ENCODE data around the gene HELZ.
"Not testable (repeated sequence)": the region's sequence is repeated elsewhere in the genome, so short reads cannot be mapped to it uniquely, and the experiment has no call there.

The HELZ gene

DNA sequence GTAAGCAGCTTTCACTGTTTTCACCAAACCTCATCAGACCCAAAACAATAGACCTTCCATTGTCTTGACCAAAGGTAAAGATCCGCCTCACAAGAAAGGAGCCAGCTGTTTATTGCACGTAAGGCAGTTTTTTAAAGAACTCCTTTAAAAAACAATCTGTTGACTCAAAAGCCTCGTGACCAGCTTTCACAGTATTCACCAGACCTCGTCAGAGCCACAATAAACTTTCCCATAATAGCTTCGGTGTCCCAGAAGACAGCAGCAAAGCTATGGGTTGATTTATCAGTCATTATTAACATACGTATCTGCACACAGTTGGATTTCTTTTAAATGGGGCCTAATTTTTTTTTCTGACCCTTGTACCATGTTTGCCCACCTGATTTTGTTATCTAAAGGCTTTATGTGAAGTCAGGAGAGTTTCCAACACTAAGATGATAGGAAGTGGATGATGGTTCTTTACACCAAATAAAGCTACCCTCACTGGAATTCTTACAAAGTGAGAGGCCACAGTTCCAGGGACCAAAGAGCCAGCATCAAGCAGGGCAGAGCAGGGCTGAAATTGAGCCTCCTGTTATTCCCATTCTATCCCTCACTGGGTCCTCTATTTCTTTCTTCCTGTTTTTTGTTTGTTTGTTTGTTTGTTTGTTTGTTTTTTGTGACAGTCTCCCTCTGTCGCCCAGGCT is 17.6 kb upstream of the HELZ start:
- peak; percentile 34 for DNase-seq

DNA sequence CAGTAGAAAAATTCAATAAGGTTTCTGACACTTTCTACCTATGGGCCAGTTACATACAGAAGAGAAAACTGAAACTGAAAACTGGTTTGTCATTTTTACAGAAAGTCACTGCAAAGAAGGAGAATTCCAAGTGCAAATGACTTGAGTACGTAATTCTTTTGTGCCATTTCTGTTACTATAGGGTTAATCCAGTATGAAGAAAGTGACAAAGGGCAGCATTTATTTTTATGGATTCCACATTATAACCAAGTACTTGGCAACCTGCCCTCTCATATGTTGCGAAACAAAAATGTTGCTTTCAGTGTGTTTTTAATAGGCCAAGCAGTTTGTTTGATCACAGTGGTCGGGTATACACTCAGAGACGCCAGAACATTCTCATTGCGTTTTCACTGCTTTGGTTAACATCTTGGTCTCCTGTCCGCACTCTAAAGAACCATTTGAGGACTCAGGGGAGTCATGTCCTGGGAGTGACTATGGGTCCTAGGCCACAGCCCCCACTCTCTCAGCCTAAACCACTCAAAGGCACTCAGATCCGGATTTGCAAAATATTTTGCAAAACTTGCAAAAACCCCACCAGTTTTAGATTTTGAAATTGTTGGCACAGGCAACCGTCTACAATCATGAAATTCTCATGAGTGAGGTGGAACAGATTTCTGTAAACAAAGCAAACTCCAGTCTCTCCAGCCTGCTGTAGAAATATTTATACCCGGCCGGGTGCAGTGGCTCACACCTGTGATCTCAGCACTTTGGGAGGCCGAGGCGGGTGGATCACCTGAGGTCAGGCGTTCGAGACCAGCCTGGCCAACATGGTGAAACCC is 15.4 kb upstream of the HELZ start:
- DNase-seq = no peak

DNA sequence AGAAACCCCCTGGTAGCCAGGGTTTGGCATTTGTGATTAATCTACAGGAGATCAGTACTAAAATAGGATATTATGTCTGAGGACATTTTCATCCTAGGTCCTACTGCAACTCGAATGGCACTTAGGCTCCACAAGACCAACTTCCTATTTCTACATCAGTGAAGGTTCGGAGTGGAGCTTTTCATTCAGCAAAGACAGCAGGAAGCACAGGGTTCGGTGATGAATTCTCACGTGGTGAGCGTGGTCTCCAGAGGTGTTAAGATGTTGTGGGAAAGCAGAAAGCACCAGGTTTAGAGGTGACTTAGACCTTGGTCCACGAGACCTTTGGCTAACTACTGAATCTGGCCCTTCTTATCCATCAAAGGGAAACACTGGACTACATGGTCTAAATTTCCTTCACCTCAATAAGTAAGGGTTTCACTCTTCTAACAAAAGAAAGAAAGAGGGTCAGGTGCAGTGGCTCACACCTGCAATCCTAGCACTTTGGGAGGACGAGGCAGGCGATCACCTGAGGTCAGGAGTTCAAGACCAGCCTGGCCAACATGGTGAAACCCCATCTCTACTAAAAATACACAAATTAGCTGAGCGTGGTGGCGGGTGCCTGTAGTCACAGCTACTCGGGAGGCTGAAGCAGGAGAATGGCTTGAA is 13.9 kb upstream of the HELZ start:
- DNase-seq = no peak

DNA sequence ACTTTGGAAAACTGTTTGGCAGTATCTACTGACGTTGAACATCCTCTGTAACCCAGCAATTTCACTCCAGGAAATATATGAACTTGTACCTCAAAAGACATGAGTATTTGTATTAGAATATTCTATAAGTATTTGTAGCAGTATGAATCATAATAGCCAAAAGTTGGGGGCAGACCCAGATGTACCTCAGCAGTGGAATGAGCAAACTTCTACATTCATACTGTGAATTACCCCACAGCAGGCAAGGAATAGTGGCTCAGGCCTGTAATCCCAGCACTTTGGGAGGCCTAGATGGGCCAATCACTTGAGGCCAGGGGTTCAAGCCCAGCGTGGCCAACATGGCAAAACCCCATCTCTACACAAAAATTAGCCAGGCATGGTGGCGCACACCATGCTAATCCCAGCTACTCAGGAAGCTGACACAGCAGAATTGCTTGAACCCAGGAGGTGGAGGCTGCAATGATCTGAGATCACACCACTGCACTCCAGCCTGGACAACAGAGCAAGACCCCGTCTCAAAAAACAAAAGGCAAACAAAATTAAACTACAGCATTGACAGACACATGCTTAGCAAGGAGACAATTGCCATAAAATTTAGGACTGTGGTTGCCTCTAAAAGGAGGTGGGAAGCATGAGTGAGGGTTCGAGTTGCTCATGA is 11.2 kb upstream of the HELZ start:
- no peak for DNase-seq

DNA sequence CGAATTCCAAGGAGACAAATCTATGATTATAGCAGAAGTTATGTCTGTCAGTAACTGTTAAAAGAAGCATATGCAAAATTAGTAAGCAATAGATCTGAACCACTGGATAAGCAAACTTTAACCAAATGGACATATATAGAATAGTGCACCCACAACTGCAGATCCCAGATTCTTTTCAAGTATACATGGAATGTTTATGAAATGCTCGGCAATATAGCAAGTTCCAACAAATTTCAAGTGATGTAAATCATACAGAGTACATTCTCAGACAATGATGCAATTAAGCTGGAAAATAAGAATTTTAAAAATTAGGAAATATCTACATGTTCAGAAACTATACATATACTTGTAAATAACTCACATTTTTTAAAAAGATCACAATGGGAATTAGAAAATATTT is 8.4 kb upstream of the HELZ start:
- no peak for DNase-seq

DNA sequence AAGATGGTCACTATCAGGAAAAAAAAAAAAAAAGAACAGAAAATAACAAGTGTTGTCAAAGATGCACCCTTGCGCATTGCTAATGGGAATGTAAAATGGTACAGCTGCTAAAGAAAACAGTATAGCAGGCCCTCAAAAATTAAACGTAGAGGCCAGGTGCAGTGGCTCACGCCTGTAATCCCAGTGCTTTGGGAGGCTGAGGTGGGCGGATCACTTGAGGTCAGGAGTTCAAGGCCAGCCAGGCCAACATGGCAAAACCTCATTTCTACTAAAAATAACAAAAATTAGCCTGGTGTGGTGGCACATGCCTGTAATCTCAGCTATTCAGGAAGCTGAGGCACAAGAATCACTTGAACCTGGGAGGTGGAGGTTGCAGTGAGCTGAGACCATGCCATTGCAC is 6.6 kb upstream of the HELZ start:
- DNase-seq = not testable (repeated sequence)

DNA sequence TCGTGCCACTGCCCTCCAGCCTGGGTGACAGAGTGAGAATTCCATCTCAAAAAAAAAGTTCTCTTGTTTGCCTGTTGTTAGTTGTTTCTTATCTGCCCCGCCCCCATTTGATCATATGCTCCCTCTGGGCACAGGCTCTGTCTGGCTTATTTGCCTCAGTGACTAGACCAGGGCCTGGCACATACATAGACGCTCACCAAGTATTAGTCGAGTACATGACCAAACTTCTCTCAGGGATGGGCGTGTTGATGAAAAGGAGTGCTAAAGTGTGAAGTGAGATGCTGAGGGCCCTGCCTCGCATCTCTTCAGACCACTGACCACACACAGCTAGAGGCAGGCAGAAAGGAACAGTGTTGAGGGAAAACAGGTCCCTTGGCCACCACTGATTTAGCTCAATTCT is 3.3 kb upstream of the HELZ start:
- no peak for DNase-seq

DNA sequence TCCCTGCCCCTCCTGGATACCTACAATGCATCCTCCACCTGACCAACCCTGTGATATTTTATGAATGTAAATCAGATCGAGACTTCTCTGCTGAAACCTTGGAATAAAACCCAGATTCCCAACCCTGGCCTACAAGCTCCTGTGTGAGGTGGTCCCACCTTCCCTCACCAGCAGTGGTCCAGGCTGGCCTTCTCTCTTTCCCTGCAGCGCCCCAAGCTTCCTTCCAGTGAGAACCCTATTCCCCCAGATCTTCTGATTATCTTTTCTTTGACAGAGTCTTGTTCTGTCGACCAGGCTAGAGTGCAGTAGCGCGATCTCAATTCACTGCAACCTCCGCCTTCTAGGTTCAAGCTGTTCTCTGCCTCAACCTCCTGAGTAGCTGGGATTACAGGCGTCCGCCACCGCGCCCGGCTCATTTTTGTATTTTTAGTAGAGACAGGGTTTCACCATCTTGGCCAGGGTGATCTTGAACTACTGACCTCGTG is 2.5 kb upstream of the HELZ start:
- no peak for DNase-seq

DNA sequence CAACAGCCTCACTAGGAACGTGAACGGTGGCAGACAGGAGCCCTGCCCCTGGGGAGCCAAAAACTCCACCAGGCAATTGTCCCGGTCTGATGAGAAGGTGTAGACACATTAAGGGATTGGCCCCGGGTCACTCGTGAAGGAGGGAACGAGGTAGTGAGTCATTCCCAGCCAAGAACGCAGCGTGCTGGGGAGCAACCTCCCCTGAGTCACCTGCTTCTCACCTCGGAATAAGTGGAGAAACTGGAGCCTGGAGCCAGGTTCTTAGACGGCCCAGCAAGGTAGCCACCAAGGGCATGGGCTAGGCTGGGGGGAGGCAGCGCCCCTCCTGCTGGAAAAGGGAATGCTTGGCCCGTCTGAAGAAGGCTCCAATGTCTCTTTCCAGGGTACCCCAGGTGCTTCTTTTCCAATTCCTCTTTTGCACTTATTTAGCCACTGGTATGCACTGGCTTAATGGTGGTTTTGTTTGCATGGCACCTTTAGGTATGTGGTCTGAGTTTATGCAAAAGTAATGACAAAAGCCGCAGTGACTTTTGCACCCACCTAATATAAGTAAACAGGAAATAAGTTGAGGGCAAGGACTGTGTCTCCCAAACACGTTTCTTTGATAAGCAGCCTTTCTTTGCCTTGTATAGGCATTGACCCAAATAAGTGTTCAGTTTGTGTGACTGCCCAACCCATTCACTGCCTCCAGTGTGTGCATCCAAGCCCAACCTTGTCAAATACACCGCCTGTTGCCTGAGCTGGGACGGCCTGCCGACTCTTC is 1.8 kb upstream of the HELZ start:
- no peak for DNase-seq

DNA sequence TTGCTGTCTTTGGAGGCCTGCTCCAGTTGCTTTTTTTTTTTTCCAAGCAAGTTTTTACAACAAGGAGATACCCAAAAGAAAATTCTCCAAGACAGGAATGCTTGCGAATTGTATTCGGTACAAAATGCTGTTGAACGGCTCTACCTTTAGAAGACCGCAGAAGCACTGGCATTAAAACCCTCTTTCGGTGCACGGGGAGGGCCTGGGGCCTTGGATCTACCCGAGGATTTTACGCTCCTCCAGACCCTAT is 1.3 kb upstream of the HELZ start:
- no peak for DNase-seq

DNA sequence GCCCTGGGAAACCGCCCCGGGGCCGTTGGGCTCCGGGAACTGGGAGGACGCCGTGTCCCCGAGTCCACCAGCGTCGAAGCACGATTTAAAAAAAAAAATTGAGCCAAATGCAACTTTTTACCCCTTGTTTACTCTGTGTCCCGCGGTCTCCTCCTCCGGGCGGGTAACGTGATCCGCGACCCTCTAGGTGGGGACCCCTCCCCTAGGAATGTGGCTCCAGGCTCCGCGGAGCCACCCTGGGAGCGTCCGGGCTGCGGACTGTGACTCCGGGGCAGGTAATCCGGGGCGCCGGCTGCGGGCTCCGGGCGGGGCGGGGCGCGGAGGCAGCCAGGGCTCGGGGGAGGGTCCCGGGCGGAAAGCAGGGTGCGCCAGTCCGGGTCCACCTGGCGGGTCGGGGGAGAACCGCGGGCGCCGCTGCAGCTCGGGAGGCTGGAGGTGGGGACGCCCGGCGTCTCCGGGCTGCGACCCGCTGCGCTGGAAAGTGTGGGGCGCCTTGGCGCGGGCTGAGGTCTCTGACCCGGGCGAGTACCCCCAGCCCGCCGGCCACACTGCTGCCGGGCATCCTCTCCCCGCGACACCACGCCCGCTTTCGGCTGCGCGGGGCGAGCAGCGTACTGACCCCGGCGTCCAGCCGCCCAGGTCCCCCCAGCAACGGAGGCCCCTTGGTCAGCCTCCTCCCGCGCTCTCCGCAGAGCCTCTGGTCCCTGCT is 852 bp upstream of the HELZ start:
- no peak for DNase-seq

DNA sequence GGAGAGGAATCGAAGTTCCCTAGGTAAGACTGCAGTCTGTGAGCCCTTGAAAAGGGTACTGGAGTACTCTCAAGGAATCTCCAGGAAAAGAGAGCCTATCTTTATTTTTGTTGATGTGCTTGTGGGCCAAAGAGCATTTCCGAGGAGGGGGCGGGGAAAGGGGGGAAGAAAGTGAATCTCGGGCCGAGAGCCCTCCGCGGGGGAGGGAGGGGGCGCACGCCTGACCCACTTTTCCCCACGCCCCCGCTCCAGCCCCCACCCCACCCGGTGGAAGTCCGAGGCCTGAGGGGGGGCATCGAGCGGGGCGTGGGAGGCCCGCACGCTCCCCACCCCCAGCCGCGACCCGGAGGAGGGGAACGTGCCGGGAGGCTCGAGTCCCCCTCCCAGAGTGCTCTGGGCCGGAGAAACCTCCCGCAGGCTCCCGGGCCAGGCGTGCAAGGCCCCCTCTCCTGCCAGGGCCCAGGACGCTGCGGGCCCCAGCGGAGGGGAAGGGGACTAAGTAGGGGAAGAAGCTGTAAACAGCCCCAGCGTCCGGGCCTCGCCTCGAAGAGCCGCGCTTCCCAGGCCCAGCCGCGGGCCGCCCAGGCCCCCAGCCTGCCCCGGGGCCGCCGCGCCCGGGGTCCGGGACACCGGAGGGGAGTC is 444 bp downstream of the HELZ start:
- DNase-seq = no peak

DNA sequence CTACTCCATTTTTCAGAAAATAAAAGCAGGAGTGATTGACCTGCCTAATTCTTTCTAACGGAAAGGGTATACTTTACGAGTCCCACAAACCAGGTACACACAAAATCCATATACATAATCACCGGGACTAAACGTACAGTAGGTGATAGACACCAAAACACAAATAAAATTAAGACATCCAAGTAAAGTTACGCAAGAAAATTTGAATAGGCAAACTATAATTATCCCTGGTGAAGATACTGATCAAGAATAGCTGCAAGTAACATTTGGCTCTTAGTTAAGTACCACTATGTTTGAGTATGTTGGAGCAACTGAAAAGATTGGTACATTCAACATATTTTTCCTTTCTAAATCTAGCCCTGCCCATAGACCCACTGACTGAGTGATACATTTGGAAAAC is 1.7 kb downstream of the HELZ start:
- no peak for DNase-seq

DNA sequence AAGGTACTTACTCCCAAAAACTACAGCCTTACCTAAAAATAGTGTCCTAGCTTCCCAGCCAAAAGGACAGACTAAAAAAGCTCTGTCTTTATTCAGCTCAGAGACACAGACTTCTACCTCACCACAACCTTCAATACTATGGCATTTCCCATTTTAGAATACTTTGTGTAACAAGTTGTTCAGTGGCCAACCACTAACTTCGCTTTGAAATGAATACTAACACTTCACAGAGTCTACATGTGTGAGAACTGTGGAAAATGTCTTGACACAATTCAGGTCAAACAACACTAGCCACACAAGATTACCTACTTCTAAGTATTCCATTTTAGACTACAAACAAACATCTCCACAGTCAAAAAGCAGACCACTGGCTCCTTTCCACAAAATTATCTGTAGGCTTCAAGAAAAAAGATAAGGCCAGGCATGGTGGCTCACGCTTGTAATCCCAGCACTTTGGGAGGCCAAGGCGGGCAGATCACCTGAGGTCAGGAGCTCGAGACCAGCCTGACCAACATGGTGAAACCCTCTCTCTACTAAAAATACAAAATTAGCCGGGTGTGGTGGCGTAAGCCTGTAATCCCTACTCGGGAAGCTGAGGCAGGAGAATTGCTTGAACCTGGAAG is 3.2 kb downstream of the HELZ start:
- no peak for DNase-seq

DNA sequence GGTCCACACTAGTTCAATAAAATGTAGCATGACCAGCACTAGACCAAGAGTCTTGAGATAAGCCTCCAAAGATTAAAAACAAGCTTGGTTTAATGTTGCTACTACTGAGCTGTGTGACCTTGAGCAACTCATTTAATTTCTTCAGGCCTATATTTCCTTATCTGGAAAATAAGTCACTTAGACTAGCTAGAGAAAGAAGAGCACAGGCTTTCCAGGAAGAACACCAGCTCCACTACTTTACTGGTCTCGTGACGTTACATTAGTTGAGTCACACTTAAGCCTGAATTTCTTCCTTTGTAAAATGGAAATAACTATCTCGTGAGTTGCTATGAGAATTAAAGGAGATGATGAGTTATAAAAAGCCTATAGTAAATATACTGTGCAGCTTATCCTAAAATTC is 5.4 kb downstream of the HELZ start:
- no peak for DNase-seq

DNA sequence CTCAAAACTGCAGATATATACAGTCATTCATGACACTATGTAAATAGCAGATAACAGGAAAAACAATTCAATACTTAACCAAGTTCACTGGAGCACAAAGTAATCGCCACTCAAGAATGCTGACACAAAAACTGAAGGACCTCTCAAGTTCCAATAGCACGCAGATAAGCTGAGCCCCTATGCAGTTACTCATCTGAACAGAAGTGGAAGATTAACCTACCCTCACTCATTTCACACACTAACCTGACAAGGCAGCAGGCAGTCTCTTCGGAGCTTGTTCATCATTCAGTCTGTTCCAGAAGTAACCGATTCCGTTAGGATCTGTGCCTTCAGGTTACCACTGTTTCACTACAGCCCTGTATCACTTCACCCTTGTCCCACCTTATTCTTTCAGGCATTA is 6.0 kb downstream of the HELZ start:
- DNase-seq = no peak

DNA sequence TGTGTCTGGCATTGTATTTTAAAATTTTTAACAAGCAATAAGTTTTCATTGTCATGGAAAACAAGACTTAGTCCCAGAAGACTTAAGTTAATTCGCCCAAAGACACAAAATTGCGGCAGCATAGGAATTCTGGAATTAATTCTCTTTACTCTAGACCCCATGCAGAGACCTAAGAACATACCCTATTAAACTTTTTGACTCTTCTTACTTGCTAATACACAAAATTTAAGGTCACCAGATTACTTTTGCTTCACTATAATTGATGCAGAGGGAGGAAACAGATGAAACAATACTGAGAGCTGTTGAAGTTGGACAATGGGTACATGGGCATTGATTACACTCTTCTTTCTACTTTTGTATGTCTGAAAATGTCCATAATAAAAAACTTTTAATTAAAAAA is 12.6 kb downstream of the HELZ start:
- DNase-seq = no peak

DNA sequence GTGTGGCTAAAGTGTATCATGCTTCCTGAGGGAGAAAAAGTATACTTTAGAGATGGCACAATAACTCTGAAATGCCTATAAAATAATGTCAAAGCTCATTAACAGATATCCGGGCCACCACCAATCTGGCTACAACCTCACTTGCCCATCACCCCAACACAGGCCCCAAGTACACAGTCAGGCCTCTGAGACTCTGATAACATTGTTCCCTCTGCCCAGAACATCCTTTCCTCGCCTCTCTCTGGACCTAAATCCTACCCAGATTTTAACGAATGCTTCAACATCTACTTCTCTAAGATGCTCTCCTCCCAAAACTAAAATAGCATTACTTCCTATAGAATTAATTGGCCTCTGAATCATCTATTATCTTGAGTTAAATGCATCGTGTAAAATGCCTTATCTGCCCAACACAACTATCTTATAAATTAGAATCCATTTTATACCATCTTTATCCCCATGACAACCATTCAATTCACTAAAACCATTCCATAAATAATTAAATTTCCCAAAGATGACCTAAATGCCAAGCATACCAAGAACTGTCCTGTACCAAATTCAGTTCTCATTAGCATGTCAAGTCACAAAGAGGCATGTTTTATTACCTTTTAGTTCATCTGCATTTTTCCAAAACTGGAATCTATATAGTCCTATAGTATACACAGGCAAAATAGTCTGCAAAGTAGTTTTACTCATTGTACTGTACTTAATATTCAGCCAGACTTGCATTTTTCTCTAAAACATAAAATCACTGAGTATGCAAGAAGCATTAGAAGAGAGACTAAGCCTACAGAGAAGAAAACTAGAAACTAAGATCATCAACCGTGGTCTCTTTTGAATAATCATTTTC is 15.7 kb downstream of the HELZ start:
- DNase-seq = no peak

DNA sequence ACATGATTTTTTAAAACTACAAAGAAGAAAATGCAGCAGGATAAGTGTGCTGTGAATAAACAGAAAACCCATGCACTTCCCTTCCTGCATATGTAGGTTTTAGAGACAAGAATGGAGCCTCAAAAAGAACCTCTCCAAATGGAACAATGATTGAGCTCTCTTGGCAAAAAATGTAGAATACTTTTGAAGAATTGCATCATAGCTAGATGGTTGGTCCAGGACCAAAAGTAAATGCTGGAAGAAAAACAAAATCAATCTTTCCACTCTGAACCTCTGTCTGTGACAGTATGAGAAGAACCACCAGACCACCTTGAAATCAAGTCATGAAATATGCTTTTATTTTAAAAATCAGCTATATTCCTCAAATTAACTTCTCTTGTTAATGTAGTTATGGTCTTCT is 17.5 kb downstream of the HELZ start:
- DNase-seq = no peak

DNA sequence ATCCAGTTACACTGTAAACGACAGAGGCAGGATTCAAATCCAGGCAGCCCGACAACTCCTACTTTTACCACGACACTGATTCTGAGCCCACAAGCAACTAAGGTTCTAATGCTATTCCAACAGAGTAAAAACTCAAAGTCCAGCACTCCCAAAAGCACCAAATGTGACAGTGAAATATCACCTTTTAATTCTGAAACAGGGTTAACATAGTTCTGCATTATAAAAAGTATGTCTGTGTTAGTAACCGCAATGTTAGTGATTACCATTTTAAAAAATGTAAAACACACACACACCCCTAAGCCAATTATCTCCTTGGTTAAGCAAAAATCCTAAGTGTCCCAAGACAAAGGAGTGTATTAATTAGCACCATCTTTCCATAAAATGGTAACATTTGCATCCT is 19.7 kb downstream of the HELZ start:
- no peak for DNase-seq
